Osteoblast (primary cell): Measurements from ENCODE around the gene KASH5. TPM values are rescaled to one million over a fixed set of nuclear protein-coding genes. Genes with fewer than 3 reads are reported as not detected.
A peak's percentile ranks its signal among the peaks of the same experiment; 100 is the strongest.

ENCODE experiments used
- DNase-seq: peaks from one replicate; pipeline ENCODE4 v3.0.0; 2011; ENCODE audit warnings: low spot score, mixed read lengths; ENCODE audit not compliant: insufficient read length; ENCODE audit errors: missing footprints
- H2AFZ ChIP-seq: 2 replicates; pipeline ENCODE4 v1.6.0; 2011; ENCODE audit warnings: mild to moderate bottlenecking, low read length
- H3K27ac ChIP-seq: 2 replicates; pipeline ENCODE4 v1.5.1; 2011; ENCODE audit warnings: mild to moderate bottlenecking, low read depth, low read length, moderate library complexity
- H3K27me3 ChIP-seq: 2 replicates; pipeline ENCODE4 v1.6.0; 2012; ENCODE audit warnings: mild to moderate bottlenecking, control low read depth, inconsistent platforms, low read length, moderate library complexity; ENCODE audit not compliant: insufficient read depth
- H3K36me3 ChIP-seq: 2 replicates; pipeline ENCODE4 v1.5.1; 2011; ENCODE audit warnings: mild to moderate bottlenecking, low read length, control low read depth, moderate library complexity; ENCODE audit not compliant: insufficient read depth
- H3K4me1 ChIP-seq: 2 replicates; pipeline ENCODE4 v1.5.1; 2011; ENCODE audit warnings: mild to moderate bottlenecking, low read length, control low read depth, moderate library complexity; ENCODE audit not compliant: insufficient read depth
- H3K4me2 ChIP-seq: 2 replicates; pipeline ENCODE4 v1.6.0; 2011; ENCODE audit warnings: mild to moderate bottlenecking, low read length; ENCODE audit not compliant: insufficient read depth
- H3K4me3 ChIP-seq: fragments of 200-600 bp; sonication (generic); 3 replicates; pipeline ENCODE4 v1.5.1; 2012; ENCODE audit warnings: mild to moderate bottlenecking, low read length, inconsistent platforms; ENCODE audit not compliant: insufficient read depth
- H3K79me2 ChIP-seq: 2 replicates; pipeline ENCODE4 v1.6.0; 2012; ENCODE audit warnings: mild to moderate bottlenecking, low read length, control low read depth, inconsistent platforms; ENCODE audit not compliant: insufficient read depth
- H3K9me3 ChIP-seq: 2 replicates; pipeline ENCODE4 v1.5.1; 2011; ENCODE audit warnings: low read depth, low read length, control low read depth
- H4K20me1 ChIP-seq: 2 replicates; pipeline ENCODE4 v1.6.0; 2012; ENCODE audit warnings: mild to moderate bottlenecking, low read length, control low read depth; ENCODE audit not compliant: insufficient read depth
- total RNA-seq: library from RNA; depleted of rRNA; stranded (reverse); fragments of >200 nt; gene quantifications from 2 replicates; pipeline ENCODE4 v1.2.3, GENCODE V29; 2012
- TF ChIP-seq, protein P1 (sequence below): IDR thresholded peaks from 2 replicates; pipeline ENCODE4 v1.5.1; 2011; ENCODE audit warnings: mild to moderate bottlenecking, low read depth, low read length, moderate library complexity; ENCODE audit errors: extremely low read depth

The KASH5 gene
- total RNA-seq, 1 donor, result not detected

DNA sequence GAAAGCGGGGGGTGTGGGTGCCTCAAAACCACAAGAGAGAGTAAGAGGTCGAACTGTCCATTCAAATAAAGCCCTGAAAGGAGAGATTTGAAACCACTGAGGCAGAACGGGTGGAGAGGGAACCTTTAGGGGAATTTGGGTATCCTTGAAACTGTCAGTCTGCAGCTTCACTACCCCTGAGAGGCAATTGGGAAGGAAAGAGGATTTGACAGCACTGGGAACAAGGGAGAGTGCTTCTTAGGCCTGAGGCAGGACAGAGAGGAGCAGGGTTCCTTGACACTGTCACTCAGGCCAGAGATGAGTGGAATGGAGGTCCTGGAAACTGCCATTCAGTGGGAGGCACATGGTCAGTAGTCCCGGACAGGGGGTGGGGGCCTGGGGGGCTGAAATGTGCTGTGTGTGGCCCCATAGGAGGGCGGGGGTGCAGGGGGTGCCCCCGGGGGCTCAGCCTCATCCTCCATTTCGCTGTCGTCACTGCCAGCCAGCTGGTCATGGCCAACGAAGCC, 42.2 kb downstream of the KASH5 start:
- no peaks in the 10 kb centered on the region for H3K36me3 ChIP-seq
- TF ChIP-seq, protein P1, sequence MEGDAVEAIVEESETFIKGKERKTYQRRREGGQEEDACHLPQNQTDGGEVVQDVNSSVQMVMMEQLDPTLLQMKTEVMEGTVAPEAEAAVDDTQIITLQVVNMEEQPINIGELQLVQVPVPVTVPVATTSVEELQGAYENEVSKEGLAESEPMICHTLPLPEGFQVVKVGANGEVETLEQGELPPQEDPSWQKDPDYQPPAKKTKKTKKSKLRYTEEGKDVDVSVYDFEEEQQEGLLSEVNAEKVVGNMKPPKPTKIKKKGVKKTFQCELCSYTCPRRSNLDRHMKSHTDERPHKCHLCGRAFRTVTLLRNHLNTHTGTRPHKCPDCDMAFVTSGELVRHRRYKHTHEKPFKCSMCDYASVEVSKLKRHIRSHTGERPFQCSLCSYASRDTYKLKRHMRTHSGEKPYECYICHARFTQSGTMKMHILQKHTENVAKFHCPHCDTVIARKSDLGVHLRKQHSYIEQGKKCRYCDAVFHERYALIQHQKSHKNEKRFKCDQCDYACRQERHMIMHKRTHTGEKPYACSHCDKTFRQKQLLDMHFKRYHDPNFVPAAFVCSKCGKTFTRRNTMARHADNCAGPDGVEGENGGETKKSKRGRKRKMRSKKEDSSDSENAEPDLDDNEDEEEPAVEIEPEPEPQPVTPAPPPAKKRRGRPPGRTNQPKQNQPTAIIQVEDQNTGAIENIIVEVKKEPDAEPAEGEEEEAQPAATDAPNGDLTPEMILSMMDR, result no peak
- H2AFZ ChIP-seq, result no peak overlapping the region
- DNase-seq, result no peak
- no peaks in the 10 kb centered on the region for H3K79me2 ChIP-seq
- peaks cover 79% of the 10 kb centered on the region for H3K27me3 ChIP-seq
- H3K9me3 ChIP-seq, result no peaks in the 10 kb centered on the region
- no peak overlapping the region for H3K4me3 ChIP-seq
- no peaks in the 10 kb centered on the region for H4K20me1 ChIP-seq
- no peak overlapping the region for H3K27ac ChIP-seq
- H3K4me1 ChIP-seq, result no peaks in the 10 kb centered on the region
- no peak overlapping the region for H3K4me2 ChIP-seq

DNA sequence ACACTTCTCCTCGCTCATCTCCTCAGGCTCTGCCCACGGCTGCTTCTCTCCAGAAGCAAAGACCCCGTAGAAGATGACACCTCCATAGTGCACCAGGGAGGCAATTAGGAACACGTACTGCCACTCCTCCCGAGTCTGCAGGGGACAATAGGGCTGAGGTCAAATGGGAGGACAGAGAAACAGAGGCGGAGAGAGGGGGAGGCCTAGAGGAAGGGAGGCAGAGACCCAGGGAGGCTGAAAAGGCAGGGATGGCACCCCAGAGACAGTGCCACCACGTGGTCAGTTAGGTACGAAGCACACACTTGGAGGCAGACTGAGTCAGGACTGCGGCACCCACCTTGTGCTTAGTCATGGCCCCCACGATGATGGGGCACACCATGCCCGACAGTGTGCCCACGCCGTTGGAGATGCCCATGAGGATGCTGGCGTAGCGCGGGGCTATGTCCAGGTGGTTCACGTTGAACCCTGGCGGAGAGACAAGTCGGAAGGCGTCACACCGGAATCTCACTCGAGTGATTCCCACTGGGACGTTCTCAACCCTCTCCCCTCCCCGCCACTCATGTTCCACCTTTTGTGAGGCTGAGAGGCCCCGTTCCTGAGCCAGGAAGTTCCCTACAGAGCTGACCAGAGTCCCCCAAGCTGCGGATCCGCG, 42.8 kb downstream of the KASH5 start:
- peak; percentile 86 for DNase-seq
- H3K79me2 ChIP-seq, result no peaks in the 10 kb centered on the region
- no peak overlapping the region for H3K4me2 ChIP-seq
- peaks cover 74% of the 10 kb centered on the region for H3K27me3 ChIP-seq
- H3K36me3 ChIP-seq, result no peaks in the 10 kb centered on the region
- no peaks in the 10 kb centered on the region for H3K4me1 ChIP-seq
- TF ChIP-seq, protein P1, result peak; percentile 27
- H2AFZ ChIP-seq, result no peak overlapping the region
- H3K9me3 ChIP-seq, result no peaks in the 10 kb centered on the region
- H3K27ac ChIP-seq, result no peak overlapping the region
- H3K4me3 ChIP-seq, result no peak overlapping the region
- H4K20me1 ChIP-seq, result no peaks in the 10 kb centered on the region

DNA sequence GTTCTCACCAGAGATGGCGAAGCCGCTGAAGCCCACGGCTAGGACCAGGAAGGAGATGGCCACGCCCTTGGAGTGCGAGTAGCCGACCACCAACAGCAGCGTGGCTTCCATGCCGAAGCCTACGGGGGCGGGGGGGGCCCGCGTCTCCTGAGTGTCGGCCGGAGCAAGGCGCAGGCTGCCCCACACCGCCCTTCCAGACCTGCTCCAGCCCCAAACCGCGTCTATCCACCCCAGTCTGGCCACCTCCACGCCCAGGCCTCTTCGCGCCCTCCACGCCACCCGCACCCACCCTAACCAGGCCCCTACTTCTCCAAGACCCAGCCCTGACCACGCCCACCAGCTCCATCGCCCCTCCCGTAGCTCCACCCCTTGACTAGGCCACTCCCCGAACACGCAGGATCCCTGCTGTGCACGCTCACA, 43.3 kb downstream of the KASH5 start:
- H3K27me3 ChIP-seq, result peaks cover 74% of the 10 kb centered on the region
- no peak overlapping the region for H3K4me3 ChIP-seq
- H3K79me2 ChIP-seq, result no peaks in the 10 kb centered on the region
- DNase-seq, result peak; percentile 78
- no peaks in the 10 kb centered on the region for H3K9me3 ChIP-seq
- no peaks in the 10 kb centered on the region for H3K4me1 ChIP-seq
- TF ChIP-seq, protein P1, result no peak
- no peak overlapping the region for H3K4me2 ChIP-seq
- H2AFZ ChIP-seq, result no peak overlapping the region
- no peaks in the 10 kb centered on the region for H3K36me3 ChIP-seq
- no peak overlapping the region for H3K27ac ChIP-seq
- no peaks in the 10 kb centered on the region for H4K20me1 ChIP-seq

DNA sequence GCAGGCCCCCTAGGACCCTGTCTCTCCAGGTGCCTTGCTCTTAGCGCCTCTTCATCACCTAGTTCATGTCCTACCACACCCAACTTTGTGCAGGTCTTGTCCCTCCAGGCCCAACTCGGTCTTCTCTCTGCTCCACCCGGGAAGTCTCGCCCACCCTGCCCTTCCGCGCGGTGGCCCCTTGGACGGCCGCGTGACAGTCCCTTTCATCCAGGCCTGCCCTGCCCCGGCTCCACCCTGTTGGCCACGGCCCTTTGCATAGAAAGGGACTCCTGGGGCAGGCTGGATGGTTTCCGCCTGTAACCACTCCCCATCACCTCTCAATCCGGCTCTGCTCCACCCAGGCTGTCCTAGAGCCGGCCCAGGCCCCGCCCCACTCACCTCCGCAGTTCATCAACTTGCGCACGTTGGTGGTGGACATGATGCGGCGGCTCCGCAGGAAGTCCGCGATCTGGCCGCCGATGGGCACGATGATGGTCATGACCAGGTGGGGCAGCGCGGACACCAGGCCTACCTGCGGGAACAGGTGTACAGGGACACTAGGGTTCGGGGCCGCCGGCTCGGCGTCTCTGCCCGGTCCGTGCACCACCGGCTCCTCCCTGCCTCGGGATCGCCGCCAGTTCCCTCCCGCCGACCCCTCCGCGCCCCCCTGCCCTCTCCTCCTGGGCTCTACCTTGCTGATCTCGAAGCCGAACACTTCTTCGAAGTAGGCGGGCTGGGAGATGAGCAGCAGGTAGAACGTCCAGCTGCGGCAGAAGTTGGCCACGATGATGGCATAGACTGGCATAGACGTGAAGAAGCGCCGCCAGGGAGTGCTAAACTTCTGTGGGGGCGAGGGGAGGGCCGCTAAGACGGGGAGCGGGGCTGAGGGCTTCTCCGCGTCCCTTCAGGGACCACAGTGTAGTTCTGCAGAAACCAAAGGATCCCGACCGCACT, 44.4 kb downstream of the KASH5 start:
- H4K20me1 ChIP-seq, result no peaks in the 10 kb centered on the region
- H3K9me3 ChIP-seq, result no peaks in the 10 kb centered on the region
- peak; percentile 62 for DNase-seq
- no peak overlapping the region for H3K4me2 ChIP-seq
- no peaks in the 10 kb centered on the region for H3K4me1 ChIP-seq
- no peaks in the 10 kb centered on the region for H3K36me3 ChIP-seq
- no peak overlapping the region for H2AFZ ChIP-seq
- H3K27me3 ChIP-seq, result peaks cover 72% of the 10 kb centered on the region
- TF ChIP-seq, protein P1, result no peak
- H3K4me3 ChIP-seq, result no peak overlapping the region
- no peaks in the 10 kb centered on the region for H3K79me2 ChIP-seq
- H3K27ac ChIP-seq, result no peak overlapping the region
